Measurements from ENCODE around the gene ORC3.

GRCh38 chr6:87636315-87636714, 46.4 kb downstream of the ORC3 start:
- TF ChIP-seq, protein P1, sequence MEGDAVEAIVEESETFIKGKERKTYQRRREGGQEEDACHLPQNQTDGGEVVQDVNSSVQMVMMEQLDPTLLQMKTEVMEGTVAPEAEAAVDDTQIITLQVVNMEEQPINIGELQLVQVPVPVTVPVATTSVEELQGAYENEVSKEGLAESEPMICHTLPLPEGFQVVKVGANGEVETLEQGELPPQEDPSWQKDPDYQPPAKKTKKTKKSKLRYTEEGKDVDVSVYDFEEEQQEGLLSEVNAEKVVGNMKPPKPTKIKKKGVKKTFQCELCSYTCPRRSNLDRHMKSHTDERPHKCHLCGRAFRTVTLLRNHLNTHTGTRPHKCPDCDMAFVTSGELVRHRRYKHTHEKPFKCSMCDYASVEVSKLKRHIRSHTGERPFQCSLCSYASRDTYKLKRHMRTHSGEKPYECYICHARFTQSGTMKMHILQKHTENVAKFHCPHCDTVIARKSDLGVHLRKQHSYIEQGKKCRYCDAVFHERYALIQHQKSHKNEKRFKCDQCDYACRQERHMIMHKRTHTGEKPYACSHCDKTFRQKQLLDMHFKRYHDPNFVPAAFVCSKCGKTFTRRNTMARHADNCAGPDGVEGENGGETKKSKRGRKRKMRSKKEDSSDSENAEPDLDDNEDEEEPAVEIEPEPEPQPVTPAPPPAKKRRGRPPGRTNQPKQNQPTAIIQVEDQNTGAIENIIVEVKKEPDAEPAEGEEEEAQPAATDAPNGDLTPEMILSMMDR (conservative IDR thresholded peaks at IDR 0.05; ENCODE audit: low read depth, low read length), result no peak
- no peak for TF ChIP-seq EZH2 (IDR thresholded peaks at IDR 0.05; ENCODE audit: low read length, unreplicated experiment)

All from PC-3 (cell line).